Body of pancreas (tissue), 4 donors: ENCODE measurements around the gene SIRT7. TPM values are rescaled to one million over a fixed set of nuclear protein-coding genes. Genes with fewer than 3 reads are reported as not detected.

Source experiments
- ATAC-seq: fragments of 150-250 bp; one replicate; pipeline ENCODE4 v1.9.1; 2016
- DNase-seq, 4 donors: peaks; one replicate each; pipeline ENCODE4 v3.0.0-alpha.2; 2019
- H3K27ac ChIP-seq, 4 donors: fragments of 200-600 bp; sonication (generic); 1 replicate in 3 of 4; 2 replicates in 1 of 4; pipeline versions ENCODE4 v1.5.1 to v1.6.1; 2016 to 2019; ENCODE audit warnings: mild to moderate bottlenecking in 1 of 4, mixed read lengths in 1 of 4, moderate library complexity in 1 of 4
- H3K27me3 ChIP-seq, 2 donors: fragments of 200-600 bp; sonication (generic); one replicate each; pipeline ENCODE4 v1.6.0; 2016; ENCODE audit warnings: mild to moderate bottlenecking in 1 of 2
- H3K36me3 ChIP-seq, 2 donors: fragments of 200-600 bp; sonication (generic); replicated peaks in 1 of 2; 2 replicates each; pipeline ENCODE4 v1.5.1; 2016; ENCODE audit warnings: low read depth in 2 of 2; ENCODE audit not compliant: insufficient read depth in 1 of 2
- H3K4me1 ChIP-seq: fragments of 200-600 bp; sonication (generic); one replicate; pipeline ENCODE4 v1.6.0; 2016
- H3K4me3 ChIP-seq, 2 donors: fragments of 200-600 bp; sonication (generic); 1 replicate in 1 of 2; 2 replicates in 1 of 2; pipeline ENCODE4 v1.5.1; 2016 to 2019
- H3K9me3 ChIP-seq, 3 donors: fragments of 200-600 bp; sonication (generic); 1 replicate in 2 of 3; 2 replicates in 1 of 3; pipeline ENCODE4 v1.5.1; 2016
- CTCF ChIP-seq, 7 experiments: fragments of 450-650 bp in 4 of 7; fragments of 200-600 bp in 3 of 7; sonication (generic) in 3 of 7; IDR thresholded peaks; one replicate each; pipeline ENCODE4 v1.5.1; 2016 to 2019; ENCODE audit warnings: antibody characterized with exemption in 7 of 7
- POLR2A ChIP-seq, 3 donors: fragments of 450-650 bp; IDR thresholded peaks; one replicate each; pipeline ENCODE4 v1.6.1; 2016; ENCODE audit warnings: antibody characterized with exemption in 3 of 3, mild to moderate bottlenecking in 2 of 3
- WGBS, 2 donors: methylation state at CpG; one replicate each; pipeline ENCODE4 v1.1.5; 2017; 5-methylcytosine and 5-hydroxymethylcytosine counted together
- intact Hi-C: fragments of 100-400 bp; cut with DNase I; formaldehyde crosslinking; loops from one replicate; pipeline ENCODE4 v1.15.1; 2023
- total RNA-seq, 2 donors: library from RNA; depleted of rRNA; stranded (reverse); fragments of >200 nt; gene quantifications; one replicate each; pipeline ENCODE4 v1.1.0, GENCODE V29; 2016

The SIRT7 gene
- total RNA-seq, 2 donors from 2014 or later, result 23.9 to 48.5 TPM

- H3K27me3 ChIP-seq, result no peaks in the 10 kb centered on the region
- TF ChIP-seq CTCF (IDR thresholded peaks at IDR 0.05) (no peak), POLR2A (IDR thresholded peaks at IDR 0.05) (no peak)
- peak overlapping the region; percentile 59 to 78 (median 73) for H3K27ac ChIP-seq
- peaks cover 27% of the 10 kb centered on the region for H3K4me1 ChIP-seq
- 0% methylated on average over 32 of the region's 55 CpGs; no CpG with 5 or more reads in 1 of the 2 donors for WGBS, 2 donors
- ATAC-seq (no peak), DNase-seq (peak in 2 of 4 donors; percentile 36 to 50)
- H3K4me3 ChIP-seq, result peak overlapping the region; percentile 62 to 69
- peaks cover 6 to 16% of the 10 kb centered on the region in 2 donors for H3K36me3 ChIP-seq
- no peaks in the 10 kb centered on the region for H3K9me3 ChIP-seq
- intact Hi-C loops, result no loop called here
These were observed 7.1 kb downstream of the SIRT7 start for GRCh38 chr17:81910840-81911276.

GRCh38 chr17:81909966-81910839 lies 7.8 kb downstream of the SIRT7 start:
- 28 to 41% methylated on average over 12 to 23 of the region's 23 CpGs for WGBS, 2 donors
- peak overlapping the region in 3 of 4 donors; percentile 59 to 78 (median 76) for H3K27ac ChIP-seq
- H3K27me3 ChIP-seq, result no peaks in the 10 kb centered on the region
- TF ChIP-seq POLR2A (IDR thresholded peaks at IDR 0.05), result no peak
- no peak for TF ChIP-seq CTCF (IDR thresholded peaks at IDR 0.05)
- H3K9me3 ChIP-seq, result no peaks in the 10 kb centered on the region
- H3K4me3 ChIP-seq, result peak overlapping the region; percentile 62 to 69
- peaks cover 6 to 16% of the 10 kb centered on the region in 2 donors for H3K36me3 ChIP-seq
- DNase-seq (peak; percentile 34 to 47 (median 39)), ATAC-seq (peak; percentile 6)
- peaks cover 24% of the 10 kb centered on the region for H3K4me1 ChIP-seq
- intact Hi-C loops, result no loop called here

- no peak for DNase-seq
- intact Hi-C loops, result no loop called here
- 83 to 100% methylated on average over 2 to 12 of the region's 12 CpGs for WGBS, 2 donors
These were observed 8.7 kb downstream of the SIRT7 start for GRCh38 chr17:81909231-81909630.

GRCh38 chr17:81908793-81909192 lies 9.2 kb downstream of the SIRT7 start:
- peaks cover 24% of the 10 kb centered on the region for H3K4me1 ChIP-seq
- H3K9me3 ChIP-seq, result no peaks in the 10 kb centered on the region
- intact Hi-C loops, result no loop called here
- 88 to 94% methylated on average over 8 to 10 of the region's 11 CpGs for WGBS, 2 donors
- H3K36me3 ChIP-seq, result peaks cover 0 to 10% of the 10 kb centered on the region in 2 donors
- no peak overlapping the region for H3K4me3 ChIP-seq
- no peak overlapping the region for H3K27ac ChIP-seq
- ATAC-seq, result no peak
- TF ChIP-seq POLR2A (IDR thresholded peaks at IDR 0.05), result no peak
- no peak for TF ChIP-seq CTCF (IDR thresholded peaks at IDR 0.05)
- no peaks in the 10 kb centered on the region for H3K27me3 ChIP-seq
- no peak for DNase-seq

More at GRCh38 chr17:81909231-81909630, 8.7 kb downstream of the SIRT7 start:
- H3K27ac ChIP-seq, result no peak overlapping the region
- H3K36me3 ChIP-seq, result peaks cover 3 to 15% of the 10 kb centered on the region in 2 donors
- TF ChIP-seq POLR2A (IDR thresholded peaks at IDR 0.05) (no peak), CTCF (IDR thresholded peaks at IDR 0.05) (no peak)
- H3K27me3 ChIP-seq, result no peaks in the 10 kb centered on the region
- peaks cover 24% of the 10 kb centered on the region for H3K4me1 ChIP-seq
- no peak for ATAC-seq
- H3K9me3 ChIP-seq, result no peaks in the 10 kb centered on the region
- no peak overlapping the region for H3K4me3 ChIP-seq
